GM21737 (cell line): ENCODE results near the gene PDCD2L.
"Not testable (repeated sequence)": the region's sequence is repeated elsewhere in the genome, so short reads cannot be mapped to it uniquely, and the experiment has no call there.

Experiments
- ATAC-seq: cut with Tn5 transposase; IDR thresholded peaks from one replicate; pipeline ENCODE4 v1.9.1; 2021; ENCODE audit warnings: mild to moderate bottlenecking, moderate library complexity; ENCODE audit not compliant: unreplicated experiment

The PDCD2L gene

DNA sequence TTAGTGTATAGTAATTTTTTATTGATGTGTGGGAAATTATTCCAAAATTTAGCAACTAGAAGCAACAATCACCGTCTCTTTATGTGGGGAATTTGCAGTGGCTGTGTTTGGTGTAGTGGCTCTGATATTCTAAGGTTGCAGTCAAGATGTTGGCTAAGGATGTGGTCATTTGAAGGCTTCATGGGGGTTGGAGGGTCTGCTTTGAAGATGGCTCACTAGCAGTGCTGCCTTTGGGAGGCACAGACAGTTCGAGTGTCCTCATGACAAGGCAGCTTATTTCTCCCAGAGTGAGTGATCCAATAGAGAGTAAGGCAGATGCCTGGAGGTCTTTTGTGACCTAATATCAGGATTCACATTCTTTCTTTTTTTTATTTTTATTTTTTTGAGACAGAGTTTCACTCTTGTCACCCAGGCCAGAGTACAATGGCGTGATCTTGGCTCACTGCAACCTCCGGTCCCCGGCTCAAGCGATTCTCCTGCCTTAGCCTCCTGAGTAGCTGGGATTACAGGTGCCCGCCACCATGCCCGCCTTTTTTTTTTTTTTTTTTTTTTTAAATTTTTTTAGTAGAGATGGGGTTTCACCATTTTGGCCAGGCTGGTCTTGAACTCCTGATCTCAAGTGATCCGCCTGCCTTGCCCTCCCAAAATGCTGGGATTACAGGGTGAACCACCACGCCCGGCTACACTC lies 30.5 kb upstream of the PDCD2L start:
- no peak for ATAC-seq

GRCh38 chr19:34375598-34375997 lies 28.6 kb upstream of the PDCD2L start:
- ATAC-seq: no peak

- no peak for ATAC-seq
Measured at GRCh38 chr19:34380639-34381241, 23.5 kb upstream of the PDCD2L start.

GRCh38 chr19:34381399-34382251 lies 22.6 kb upstream of the PDCD2L start:
- ATAC-seq: no peak

GRCh38 chr19:34382471-34382870 lies 21.7 kb upstream of the PDCD2L start:
- ATAC-seq: no peak

DNA sequence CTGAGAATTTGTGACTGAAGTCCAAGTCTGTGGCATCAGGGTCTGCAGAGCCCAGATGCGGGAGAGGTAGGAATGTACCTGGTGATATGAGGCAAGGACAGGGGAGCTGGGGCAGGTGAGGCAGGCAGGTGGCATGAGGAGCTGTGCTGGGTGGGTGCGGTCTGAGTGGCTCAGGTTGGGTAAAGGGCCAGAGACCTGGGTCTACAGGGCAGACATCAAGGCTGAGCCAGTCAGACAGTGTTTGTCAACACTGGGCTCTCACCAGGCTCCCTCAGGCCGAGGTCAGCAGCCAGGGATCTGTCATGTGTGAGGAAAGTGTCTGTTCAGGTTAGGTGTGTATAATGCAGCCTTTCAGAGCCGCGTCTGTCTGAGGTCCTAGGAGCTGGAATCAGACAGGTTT lies 20.6 kb upstream of the PDCD2L start:
- ATAC-seq: no peak

- ATAC-seq: no peak
Measured at GRCh38 chr19:34386645-34387445, 17.4 kb upstream of the PDCD2L start.

- ATAC-seq: no peak
Measured at GRCh38 chr19:34387446-34387810, 16.8 kb upstream of the PDCD2L start.

- ATAC-seq: not testable (repeated sequence)
Measured at GRCh38 chr19:34388745-34389144, 15.5 kb upstream of the PDCD2L start.

GRCh38 chr19:34391813-34392212 lies 12.4 kb upstream of the PDCD2L start:
- no peak for ATAC-seq

DNA sequence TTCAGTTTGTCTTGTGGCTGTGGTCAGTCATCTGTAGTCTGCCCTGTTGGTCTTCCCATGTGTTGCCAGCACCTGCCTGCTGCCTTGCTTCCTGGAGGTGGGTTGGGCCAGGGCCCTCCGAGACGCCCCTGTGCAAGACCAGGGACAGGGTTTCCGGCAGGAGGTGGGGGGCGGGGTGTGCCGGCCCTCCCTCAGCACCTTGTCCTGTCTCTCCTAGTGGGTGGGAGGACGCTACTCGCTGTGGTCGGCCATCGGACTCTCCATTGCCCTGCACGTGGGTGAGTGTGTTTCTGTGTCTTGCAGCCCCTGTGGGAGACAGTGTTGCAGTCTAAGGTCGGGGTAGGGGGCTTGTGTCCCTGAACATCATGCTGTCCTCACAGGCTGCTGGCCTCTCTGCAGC lies 11.2 kb upstream of the PDCD2L start:
- ATAC-seq: no peak

DNA sequence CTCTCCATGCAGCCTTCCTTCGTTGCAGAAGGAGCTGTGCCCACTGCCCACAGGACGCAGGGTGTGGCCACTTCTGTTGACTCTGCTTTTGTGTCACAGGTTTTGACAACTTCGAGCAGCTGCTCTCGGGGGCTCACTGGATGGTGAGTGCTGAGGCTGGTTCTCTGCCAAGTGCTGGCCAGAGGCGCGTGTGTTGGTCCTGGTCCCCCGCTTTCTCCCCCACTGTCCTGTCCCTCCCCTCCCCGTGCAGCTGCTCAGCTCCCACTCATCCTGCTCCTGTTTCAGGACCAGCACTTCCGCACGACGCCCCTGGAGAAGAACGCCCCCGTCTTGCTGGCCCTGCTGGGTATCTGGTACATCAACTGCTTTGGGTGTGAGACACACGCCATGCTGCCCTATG lies 10.6 kb upstream of the PDCD2L start:
- ATAC-seq: no peak

DNA sequence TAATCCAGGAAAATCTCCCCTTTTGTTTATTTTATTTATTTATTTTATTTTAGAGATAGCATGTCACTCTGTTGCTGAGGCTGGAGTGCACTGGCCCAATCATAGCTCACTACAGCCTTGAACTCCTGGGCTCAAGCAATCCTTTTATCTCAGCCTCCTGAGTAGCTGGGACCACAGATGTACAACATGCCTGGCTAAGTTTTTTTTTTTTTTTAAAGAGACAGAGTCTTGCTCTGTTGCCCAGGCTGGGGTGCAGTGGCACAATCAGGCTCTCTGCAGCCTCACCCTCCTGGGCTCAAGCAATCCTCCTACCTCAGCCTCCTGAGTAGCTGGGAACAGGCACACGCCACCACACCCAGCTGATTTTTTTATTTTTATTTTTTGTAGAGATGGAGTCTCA lies 6.3 kb upstream of the PDCD2L start:
- ATAC-seq: no peak

GRCh38 chr19:34399886-34400285 lies 4.3 kb upstream of the PDCD2L start:
- no peak for ATAC-seq

- ATAC-seq: not testable (repeated sequence)
Measured at GRCh38 chr19:34400844-34401243, 3.4 kb upstream of the PDCD2L start.

- ATAC-seq: no peak
Measured at GRCh38 chr19:34402074-34402600, 2.1 kb upstream of the PDCD2L start.

DNA sequence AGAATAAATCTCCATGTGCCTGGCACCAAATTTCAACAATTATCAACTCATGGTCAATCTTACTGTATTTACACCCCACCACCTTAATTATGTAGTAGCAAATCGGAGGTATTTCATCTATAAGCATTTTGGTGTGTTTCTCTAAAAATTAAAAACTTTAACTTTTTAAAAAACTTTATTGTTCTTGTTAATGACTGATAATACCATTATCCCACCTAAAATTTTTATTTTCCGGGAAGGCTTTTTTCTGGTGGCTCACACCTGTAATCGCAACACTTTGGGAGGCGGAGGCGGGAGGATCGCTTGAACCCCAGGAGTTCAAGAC lies 453 bp upstream of the PDCD2L start:
- peak; percentile 5 for ATAC-seq

DNA sequence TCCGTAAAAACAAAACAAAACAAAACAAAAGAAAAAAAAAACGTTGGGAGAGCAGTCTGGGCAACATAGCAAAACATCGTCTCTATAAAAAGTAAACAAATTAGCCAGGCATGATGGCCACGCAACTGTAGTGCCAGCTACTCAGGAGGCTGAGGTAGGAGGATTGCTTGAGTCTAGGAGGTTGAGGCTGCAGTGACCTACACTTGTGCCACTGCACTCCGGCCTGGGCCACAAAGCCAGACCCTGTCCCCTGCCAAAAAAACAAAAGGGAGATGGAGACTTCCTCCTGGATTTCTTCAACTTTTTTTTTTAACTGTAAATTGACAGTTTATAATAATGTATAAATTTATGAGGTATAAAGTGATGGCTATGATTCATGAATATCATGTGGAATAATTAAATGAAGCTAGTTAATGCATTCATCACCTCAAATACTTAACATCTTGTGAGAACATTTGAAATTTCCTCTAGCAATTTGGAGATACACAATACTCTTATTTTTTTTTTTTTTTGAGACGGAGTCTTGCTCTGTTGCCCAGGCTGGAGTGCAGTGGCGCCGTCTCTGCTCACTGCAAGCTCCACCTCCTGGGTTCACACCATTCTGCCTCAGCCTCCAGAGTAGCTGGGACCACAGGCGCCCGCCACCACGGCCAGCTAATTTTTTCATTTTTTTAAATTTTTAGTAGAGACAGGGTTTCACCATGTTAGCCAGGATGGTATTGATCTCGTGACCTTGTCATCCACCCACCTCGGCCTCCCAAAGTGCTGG lies 1.9 kb downstream of the PDCD2L start:
- no peak for ATAC-seq

DNA sequence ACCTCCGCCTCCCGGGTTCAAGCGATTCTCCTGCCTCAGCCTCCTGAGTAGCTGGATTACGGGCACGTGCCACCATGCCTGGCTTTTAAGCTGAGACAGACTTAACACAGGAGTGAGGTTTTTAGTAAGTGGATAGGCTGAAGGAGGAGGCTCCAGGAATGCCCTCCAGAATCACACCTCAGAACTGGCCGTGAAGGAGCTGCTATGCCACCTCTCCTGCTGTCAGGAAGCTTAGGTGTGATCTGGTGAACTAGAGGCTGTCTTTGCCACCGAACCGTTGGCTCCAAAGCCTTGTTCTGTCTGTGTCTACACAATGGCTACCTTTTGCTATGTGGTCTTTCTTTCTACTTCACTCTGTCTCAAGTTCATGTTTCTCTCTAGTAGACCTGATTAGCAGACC lies 4.2 kb downstream of the PDCD2L start:
- no peak for ATAC-seq
